ENCODE results near the gene NUDT22.

Gene NUDT22, protein sequence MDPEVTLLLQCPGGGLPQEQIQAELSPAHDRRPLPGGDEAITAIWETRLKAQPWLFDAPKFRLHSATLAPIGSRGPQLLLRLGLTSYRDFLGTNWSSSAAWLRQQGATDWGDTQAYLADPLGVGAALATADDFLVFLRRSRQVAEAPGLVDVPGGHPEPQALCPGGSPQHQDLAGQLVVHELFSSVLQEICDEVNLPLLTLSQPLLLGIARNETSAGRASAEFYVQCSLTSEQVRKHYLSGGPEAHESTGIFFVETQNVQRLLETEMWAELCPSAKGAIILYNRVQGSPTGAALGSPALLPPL

DNA sequence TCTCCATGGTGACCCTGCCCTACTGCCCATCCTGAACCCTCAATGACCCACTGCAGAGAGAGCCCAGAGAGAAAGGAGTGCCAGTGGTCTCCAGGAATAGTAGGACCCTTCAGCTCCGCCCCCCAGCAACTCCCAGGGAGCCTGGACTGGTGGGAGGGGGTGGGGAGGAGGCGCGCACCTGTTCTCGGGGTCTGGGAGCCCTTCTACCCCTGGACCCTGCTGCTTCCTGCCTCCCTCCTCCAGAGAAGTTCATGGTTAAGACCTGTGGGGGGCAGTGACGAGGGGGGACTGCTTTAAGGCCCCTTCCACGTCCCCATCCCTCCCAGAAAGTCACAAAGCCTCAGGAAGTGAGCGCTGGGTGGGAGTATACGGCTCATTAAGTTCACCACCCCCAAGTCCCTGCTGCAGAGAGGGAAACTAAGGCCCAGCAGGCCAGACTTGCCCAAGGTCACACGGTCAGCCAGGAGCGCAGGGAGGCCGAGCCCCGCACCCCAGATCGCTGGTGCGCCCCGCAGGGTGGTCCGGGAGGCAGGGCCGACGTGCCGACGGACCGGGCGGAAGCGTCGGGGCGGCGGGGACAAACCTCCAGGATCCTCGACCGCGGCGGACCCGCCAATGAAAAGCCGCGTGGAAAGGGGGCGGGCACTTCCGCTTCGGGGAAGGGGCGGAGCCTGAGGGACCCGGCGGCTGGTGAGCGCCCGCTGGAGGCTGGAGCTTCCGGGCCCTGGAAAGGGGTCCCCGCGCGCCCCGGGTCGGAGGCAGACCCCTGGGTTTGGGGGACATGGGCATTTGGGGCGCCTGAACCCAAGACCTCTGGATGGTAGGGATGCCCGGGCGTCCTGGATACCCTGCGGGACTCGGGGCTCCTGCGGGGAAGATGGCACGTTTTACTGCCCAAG is at the start of gene NUDT22, which contains the start of gene TRPT1:
Gene NUDT22, plus strand, starts transcription at position 667 of the 899 bp plus-strand sequence. CDS start 379 bp downstream, outside the sequence.
Gene TRPT1, minus strand, starts transcription at position 579 of the 899 bp plus-strand sequence. Its CDS starts 326 bp downstream, at position 253.
- TF ChIP-seq, protein P1, sequence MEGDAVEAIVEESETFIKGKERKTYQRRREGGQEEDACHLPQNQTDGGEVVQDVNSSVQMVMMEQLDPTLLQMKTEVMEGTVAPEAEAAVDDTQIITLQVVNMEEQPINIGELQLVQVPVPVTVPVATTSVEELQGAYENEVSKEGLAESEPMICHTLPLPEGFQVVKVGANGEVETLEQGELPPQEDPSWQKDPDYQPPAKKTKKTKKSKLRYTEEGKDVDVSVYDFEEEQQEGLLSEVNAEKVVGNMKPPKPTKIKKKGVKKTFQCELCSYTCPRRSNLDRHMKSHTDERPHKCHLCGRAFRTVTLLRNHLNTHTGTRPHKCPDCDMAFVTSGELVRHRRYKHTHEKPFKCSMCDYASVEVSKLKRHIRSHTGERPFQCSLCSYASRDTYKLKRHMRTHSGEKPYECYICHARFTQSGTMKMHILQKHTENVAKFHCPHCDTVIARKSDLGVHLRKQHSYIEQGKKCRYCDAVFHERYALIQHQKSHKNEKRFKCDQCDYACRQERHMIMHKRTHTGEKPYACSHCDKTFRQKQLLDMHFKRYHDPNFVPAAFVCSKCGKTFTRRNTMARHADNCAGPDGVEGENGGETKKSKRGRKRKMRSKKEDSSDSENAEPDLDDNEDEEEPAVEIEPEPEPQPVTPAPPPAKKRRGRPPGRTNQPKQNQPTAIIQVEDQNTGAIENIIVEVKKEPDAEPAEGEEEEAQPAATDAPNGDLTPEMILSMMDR (conservative IDR thresholded peaks at IDR 0.05; ENCODE audit: low read depth, low read length), result peak; percentile 45
- H3K4me3 ChIP-seq (ENCODE audit: low read depth, low read length), result peak within 1 kb of the TSS; percentile 87
- DNase-seq (ENCODE audit: low read depth), result peak; percentile 80

DNA sequence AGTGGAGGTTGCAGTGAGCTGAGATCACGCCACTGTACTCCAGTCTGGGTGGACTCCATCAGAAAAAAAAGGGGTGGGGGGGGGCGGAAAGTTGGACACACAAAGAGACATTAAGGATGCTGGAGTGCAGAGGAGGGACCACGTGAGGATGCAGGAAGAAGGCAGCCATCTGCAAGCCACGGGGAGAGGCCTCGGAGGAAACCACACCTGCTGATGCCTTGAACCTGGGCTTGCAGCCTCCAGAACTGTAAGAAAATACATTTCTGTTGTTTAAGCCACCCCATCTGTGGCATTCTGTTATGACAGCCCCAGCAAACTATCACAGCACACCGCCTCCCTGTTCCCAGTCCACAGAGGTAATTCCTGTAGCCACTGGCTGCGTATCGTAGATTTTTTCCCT is 49.3 kb upstream of the NUDT22 start:
- no peak overlapping the region for H3K4me3 ChIP-seq (ENCODE audit: low read depth, low read length)
- TF ChIP-seq, protein P1 (conservative IDR thresholded peaks at IDR 0.05; ENCODE audit: low read depth, low read length), result no peak

DNA sequence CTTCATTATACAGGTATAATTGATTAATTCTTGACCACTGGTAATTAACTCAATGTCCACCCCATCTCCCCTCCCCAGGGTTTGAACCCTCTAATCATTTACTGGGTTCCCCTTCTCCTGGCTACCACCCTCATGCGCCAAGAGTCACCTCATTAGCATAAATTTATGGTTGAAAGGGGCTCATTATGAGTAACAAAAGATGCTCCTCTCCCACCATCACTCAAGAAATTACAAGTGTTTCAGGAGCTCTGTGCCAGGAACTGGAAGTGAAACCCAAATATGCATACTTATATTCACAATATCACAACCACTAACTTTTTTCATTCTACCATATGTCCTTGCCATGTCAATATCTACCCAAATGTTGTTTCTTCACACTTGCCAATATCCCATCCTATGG is 47.9 kb upstream of the NUDT22 start:
- no peak for DNase-seq (ENCODE audit: low read depth)
- TF ChIP-seq, protein P1 (conservative IDR thresholded peaks at IDR 0.05; ENCODE audit: low read depth, low read length), result no peak
- no peak overlapping the region for H3K4me3 ChIP-seq (ENCODE audit: low read depth, low read length)

More for the DNA sequence above, 49.3 kb upstream of the NUDT22 start:
- no peak for DNase-seq (ENCODE audit: low read depth)

DNA sequence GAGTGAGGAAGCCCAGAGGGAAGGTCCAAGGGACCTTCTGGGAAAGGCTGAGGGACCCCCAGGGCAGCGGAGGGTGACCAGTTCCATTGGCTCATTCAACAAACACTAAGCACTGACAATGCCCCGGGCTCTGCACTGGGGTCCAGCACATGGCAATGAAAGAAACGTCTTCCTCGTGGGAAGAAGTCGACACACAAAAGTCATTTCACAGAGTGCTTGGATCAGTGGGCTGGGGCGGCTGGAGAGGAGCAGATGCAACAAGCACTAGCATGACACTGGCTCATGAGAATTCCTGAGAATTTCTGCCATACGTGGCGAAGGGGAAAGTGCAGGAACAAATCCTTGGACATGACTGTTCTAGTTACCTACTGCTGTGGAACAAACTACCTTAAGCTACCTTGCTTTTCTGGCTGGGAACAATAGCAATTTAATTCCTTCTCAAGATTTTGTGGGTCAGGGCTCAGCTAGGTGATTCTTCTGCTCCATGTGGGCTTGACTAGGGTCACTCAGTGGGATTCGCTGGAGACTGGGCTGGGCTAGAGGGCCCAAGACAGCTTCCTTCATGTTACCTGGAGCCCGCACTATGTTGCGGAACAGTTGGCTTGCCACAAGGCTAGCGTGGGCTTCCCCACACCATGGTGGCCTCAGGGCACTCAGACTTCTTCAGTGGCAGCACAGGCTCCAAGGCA is 47.0 kb upstream of the NUDT22 start:
- no peak for DNase-seq (ENCODE audit: low read depth)
- TF ChIP-seq, protein P1 (conservative IDR thresholded peaks at IDR 0.05; ENCODE audit: low read depth, low read length), result no peak
- H3K4me3 ChIP-seq (ENCODE audit: low read depth, low read length), result no peak overlapping the region

DNA sequence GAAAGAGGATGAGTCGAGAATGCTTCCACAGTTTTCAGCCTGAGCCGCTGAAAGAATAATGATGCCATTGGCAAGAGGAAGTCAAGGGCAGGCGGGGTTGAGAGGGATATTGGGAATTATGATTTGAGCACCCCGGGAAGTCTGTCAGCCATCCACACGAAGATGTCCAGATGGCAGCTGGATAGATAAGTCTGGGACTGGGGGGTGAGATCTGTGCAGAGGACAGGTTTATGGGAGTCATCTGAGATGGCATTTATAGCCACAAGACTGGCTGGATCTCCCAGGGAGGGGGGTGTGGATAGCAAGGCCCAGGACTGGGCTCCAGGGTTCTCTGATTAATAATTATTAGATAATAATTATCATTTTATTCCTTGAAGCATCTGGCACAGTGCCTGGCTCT is 45.2 kb upstream of the NUDT22 start:
- no peak overlapping the region for H3K4me3 ChIP-seq (ENCODE audit: low read depth, low read length)
- DNase-seq (ENCODE audit: low read depth), result no peak

More for the DNA sequence above, 45.2 kb upstream of the NUDT22 start:
- TF ChIP-seq, protein P1 (conservative IDR thresholded peaks at IDR 0.05; ENCODE audit: low read depth, low read length), result no peak
